K562 (cell line): Measurements from ENCODE around the gene TP73. TPM values are rescaled to one million over a fixed set of nuclear protein-coding genes. Genes with fewer than 3 reads are reported as not detected.
A peak's percentile ranks its signal among the peaks of the same experiment; 100 is the strongest.

Experiments used
- ATF4 ChIP-seq: fragments of 450-650 bp; formaldehyde crosslinking; IDR thresholded peaks from 2 replicates; pipeline ENCODE4 v1.4.0; 2022; ENCODE audit warnings: mild to moderate bottlenecking, moderate library complexity
- CHAMP1 ChIP-seq: fragments of 450-650 bp; IDR thresholded peaks from 2 replicates; pipeline ENCODE4 v1.6.1; 2016; ENCODE audit warnings: mild to moderate bottlenecking
- CSDE1 ChIP-seq, 2 experiments: fragments of 450-650 bp; IDR thresholded peaks; 2 replicates each; pipeline ENCODE4 v1.6.1; 2016; ENCODE audit warnings: mild to moderate bottlenecking in 1 of 2
- DACH1 ChIP-seq: fragments of 450-650 bp; IDR thresholded peaks from 2 replicates; pipeline ENCODE4 v1.6.1; 2018; ENCODE audit not compliant: partially characterized antibody
- HDAC6 ChIP-seq: IDR thresholded peaks from 2 replicates; pipeline ENCODE4 v1.6.1; 2012; ENCODE audit warnings: low read depth, mild to moderate bottlenecking, control low read depth, inconsistent platforms, low read length, moderate library complexity
- NFYB ChIP-seq: IDR thresholded peaks from 2 replicates; pipeline ENCODE4 v1.6.1; 2011; ENCODE audit warnings: mild to moderate bottlenecking, moderate library complexity; ENCODE audit not compliant: insufficient read length; ENCODE audit errors: extremely low read depth
- PCBP1 ChIP-seq: fragments of 200-400 bp; formaldehyde crosslinking; IDR thresholded peaks from 2 replicates; pipeline ENCODE4 v1.6.1; 2018; ENCODE audit warnings: mild to moderate bottlenecking, low read depth, low read length; ENCODE audit not compliant: poor library complexity, severe bottlenecking
- PREB ChIP-seq: sonication (generic); formaldehyde crosslinking; IDR thresholded peaks from 2 replicates; pipeline ENCODE4 v1.8.1; 2023; ENCODE audit warnings: mild to moderate bottlenecking, missing genetic modification reagents
- PRPF4 ChIP-seq: fragments of 200-400 bp; formaldehyde crosslinking; IDR thresholded peaks from one replicate; pipeline ENCODE4 v1.6.1; 2017; ENCODE audit warnings: low read length, low read depth, mild to moderate bottlenecking; ENCODE audit not compliant: insufficient read depth, poor library complexity, severe bottlenecking
- SAFB ChIP-seq: fragments of 200-400 bp; formaldehyde crosslinking; IDR thresholded peaks from 2 replicates; pipeline ENCODE4 v1.6.1; 2017; ENCODE audit warnings: low read depth, low read length, borderline replicate concordance
- TRIM25 ChIP-seq: fragments of 450-650 bp; IDR thresholded peaks from 2 replicates; pipeline ENCODE4 v1.7.0; 2016; ENCODE audit warnings: borderline replicate concordance
- VEZF1 ChIP-seq: fragments of 200-800 bp; sonication (Bioruptor generic); IDR thresholded peaks from 2 replicates; pipeline ENCODE4 v1.6.1; 2017; ENCODE audit warnings: missing genetic modification characterization, missing compliant biosample characterization
- ZC3H4 ChIP-seq: sonication (generic); formaldehyde crosslinking; IDR thresholded peaks from 2 replicates; pipeline ENCODE4 v1.9.0; 2021; ENCODE audit warnings: missing genetic modification reagents, borderline replicate concordance
- ZNF263 ChIP-seq: sonication (generic); formaldehyde crosslinking; IDR thresholded peaks from 2 replicates; pipeline ENCODE4 v1.8.0; 2022; ENCODE audit warnings: mild to moderate bottlenecking, missing genetic modification reagents, borderline replicate concordance
- ZNF436 ChIP-seq: fragments of 250-450, 450-650 bp; sonication (Bioruptor Pico); formaldehyde crosslinking; IDR thresholded peaks from 2 replicates; pipeline ENCODE4 v1.7.0; 2020; ENCODE audit warnings: mild to moderate bottlenecking
- ZNF695 ChIP-seq: fragments of 450-650 bp; formaldehyde crosslinking; IDR thresholded peaks from 2 replicates; pipeline ENCODE4 v1.4.0; 2020; ENCODE audit warnings: mild to moderate bottlenecking, moderate library complexity
- polyA plus RNA-seq, 8 experiments: library from polyadenylated mRNA; depleted of rRNA in 4 of 8; stranded (reverse) in 5 of 8; unstranded in 3 of 8; fragments of >200 nt; fragmentation: Nextera tagmentation in 2 of 8; fragmentation: Illumina TruSeq in 1 of 8; extraction: Ambion mirVana in 2 of 8; extraction: Trizol in 1 of 8; gene quantifications; 2 replicates each; pipeline versions ENCODE4 v1.2.1 to v1.2.3, GENCODE V29; 2011 to 2014; ENCODE audit warnings: inconsistent platforms in 1 of 8, missing spikeins in 1 of 8
- total RNA-seq, 7 experiments: library from RNA; depleted of rRNA in 6 of 7; stranded (reverse); fragments of >200 nt in 6 of 7; fragmentation: Illumina TruSeq in 2 of 7; extraction: Trizol in 2 of 7; gene quantifications; 2 replicates each; pipeline versions ENCODE4 v1.2.1 to v1.2.3, GENCODE V29; 2011 to 2021; ENCODE audit warnings: low replicate concordance in 1 of 7

The TP73 gene
- total and polyA plus RNA-seq, 9 of the 15 experiments (the other 6 are each of a cell fraction or from before 2014, with no cell fraction given), result 0.07 to 1.6 (median 0.40) TPM; not detected in 2

- TF ChIP-seq NFYB (peak; percentile 68), ZC3H4 (CRISPR knock-in tag) (no peak), ZNF436 (CRISPR knock-in tag) (no peak), ZNF263 (no peak), CSDE1 (IDR thresholded peaks at IDR 0.05) (no peak; a peak in 1 of 4 replicates), CHAMP1 (no peak), DACH1 (no peak), PCBP1 (peak; percentile 77), HDAC6 (no peak), ATF4 (CRISPR knock-in tag) (no peak), PRPF4 (no peak), SAFB (no peak), TRIM25 (no peak), ZNF695 (CRISPR knock-in tag) (no peak), VEZF1 (CRISPR knock-in tag) (peak; percentile 10; the same call in 1 of the 2 replicates), PREB (CRISPR knock-in tag) (no peak)
Observed at GRCh38 chr1:3649342-3650247, 2.7 kb upstream of the TP73 start, which contains the start of gene WRAP73 (continued).
